Astrocyte of the spinal cord (primary cell): ENCODE measurements around the gene CACNG7.

ENCODE experiments used
- DNase-seq: peaks from one replicate; pipeline ENCODE4 v3.0.0; 2011; ENCODE audit warnings: low read depth, low spot score
- H3K4me3 ChIP-seq: 2 replicates; pipeline ENCODE4 v1.5.1; 2011; ENCODE audit warnings: low read depth, mild to moderate bottlenecking, low read length, moderate library complexity
- CTCF ChIP-seq: IDR thresholded peaks from 2 replicates; pipeline ENCODE4 v1.5.1; 2012; ENCODE audit warnings: low read depth, mild to moderate bottlenecking, low read length, inconsistent platforms
- in situ Hi-C: cut with HindIII; loops from 2 replicates; pipeline ENCODE4 v1.10.0; 2017; ENCODE audit warnings: low sequenced_read_pairs

CACNG7 gene

GRCh38 chr19:53905787-53906186 lies 3.3 kb upstream of the CACNG7 start:
- in situ Hi-C loops, result no loop called here
- no peak for TF ChIP-seq CTCF
- DNase-seq, result no peak
- no peak overlapping the region for H3K4me3 ChIP-seq

DNA sequence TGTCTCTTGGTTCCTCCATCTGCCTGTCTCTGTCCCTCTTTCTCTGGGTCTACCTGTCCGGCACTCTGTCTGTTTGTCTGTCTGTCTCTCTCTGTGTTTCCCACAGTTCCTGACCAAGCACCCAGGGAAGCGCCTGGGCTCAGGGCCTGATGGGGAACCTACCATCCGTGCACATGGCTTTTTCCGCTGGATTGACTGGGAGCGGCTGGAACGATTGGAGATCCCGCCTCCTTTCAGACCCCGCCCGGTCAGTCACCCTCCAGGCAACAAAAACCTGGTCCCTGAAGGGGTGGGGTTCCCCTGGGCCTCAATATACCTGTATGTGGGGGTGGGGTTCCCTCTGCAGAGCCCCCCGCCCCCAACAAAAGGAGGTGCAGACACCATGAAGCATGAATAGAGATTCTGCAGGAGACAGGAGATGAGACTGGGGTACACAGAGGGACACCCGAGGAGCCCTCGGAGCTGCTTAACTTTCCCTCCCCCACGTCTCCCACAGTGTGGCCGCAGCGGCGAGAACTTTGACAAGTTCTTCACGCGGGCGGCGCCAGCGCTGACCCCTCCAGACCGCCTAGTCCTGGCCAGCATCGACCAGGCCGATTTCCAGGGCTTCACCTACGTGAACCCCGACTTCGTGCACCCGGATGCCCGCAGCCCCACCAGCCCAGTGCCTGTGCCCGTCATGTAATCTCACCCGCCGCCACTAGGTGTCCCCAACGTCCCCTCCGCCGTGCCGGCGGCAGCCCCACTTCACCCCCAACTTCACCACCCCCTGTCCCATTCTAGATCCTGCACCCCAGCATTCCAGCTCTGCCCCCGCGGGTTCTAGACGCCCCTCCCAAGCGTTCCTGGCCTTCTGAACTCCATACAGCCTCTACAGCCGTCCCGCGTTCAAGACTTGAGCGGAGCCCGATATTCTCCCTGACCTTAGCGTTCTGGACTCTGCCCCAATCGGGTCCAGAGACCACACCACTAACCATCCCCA lies 2.6 kb upstream of the CACNG7 start:
- no peak for DNase-seq
- in situ Hi-C loops, result no loop called here
- peak; percentile 90 for TF ChIP-seq CTCF

DNA sequence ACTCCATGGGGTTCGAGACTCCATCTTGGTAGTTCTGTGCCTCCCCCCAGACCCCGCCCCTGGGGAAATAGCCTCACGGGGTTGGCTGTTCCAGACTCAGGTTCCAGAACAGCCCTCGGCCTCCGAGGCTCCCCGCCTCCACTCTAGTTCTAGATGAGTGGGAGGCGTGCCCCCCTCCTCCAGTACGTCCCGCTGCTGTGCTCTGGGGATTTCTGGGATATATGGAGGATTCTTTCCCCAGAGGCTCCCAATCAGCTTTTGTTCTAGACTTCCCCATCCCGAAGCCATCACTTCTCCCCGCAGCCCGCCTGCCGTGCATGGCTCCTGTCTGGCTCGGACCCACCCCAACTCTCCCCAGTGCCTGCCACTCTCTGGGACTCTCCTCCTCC lies 1.9 kb upstream of the CACNG7 start:
- no peak for DNase-seq
- no peak overlapping the region for H3K4me3 ChIP-seq

More for the DNA sequence above, 2.6 kb upstream of the CACNG7 start:
- H3K4me3 ChIP-seq, result no peak overlapping the region

DNA sequence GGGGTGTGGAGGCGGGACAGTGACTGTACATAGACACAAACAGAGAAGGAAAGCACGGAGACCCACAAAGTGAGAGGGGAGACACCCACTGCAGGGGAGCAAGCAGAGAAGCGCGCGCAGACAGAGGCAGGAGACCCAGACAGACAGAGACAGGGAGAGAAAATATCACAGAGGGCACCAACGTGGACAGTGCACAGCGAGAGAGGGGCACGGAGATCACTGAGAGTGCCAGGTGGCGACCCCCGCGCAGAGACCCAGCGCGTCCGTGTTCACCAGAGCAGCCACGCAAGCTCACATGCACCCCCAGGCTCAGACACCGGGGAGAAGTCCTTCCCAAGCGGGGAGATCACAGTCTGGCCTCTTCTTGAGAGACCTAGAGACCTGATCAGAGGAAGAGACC lies 1.4 kb upstream of the CACNG7 start:
- TF ChIP-seq CTCF, result no peak
- in situ Hi-C loops, result no loop called here
- no peak overlapping the region for H3K4me3 ChIP-seq
- no peak for DNase-seq

More for the DNA sequence above, 1.9 kb upstream of the CACNG7 start:
- in situ Hi-C loops, result no loop called here
- no peak for TF ChIP-seq CTCF

GRCh38 chr19:53908106-53908934 lies 758 bp upstream of the CACNG7 start:
- no peak for TF ChIP-seq CTCF
- peak; percentile 23 for DNase-seq
- peak overlapping the region; percentile 21 for H3K4me3 ChIP-seq
- in situ Hi-C loops, result no loop called here

DNA sequence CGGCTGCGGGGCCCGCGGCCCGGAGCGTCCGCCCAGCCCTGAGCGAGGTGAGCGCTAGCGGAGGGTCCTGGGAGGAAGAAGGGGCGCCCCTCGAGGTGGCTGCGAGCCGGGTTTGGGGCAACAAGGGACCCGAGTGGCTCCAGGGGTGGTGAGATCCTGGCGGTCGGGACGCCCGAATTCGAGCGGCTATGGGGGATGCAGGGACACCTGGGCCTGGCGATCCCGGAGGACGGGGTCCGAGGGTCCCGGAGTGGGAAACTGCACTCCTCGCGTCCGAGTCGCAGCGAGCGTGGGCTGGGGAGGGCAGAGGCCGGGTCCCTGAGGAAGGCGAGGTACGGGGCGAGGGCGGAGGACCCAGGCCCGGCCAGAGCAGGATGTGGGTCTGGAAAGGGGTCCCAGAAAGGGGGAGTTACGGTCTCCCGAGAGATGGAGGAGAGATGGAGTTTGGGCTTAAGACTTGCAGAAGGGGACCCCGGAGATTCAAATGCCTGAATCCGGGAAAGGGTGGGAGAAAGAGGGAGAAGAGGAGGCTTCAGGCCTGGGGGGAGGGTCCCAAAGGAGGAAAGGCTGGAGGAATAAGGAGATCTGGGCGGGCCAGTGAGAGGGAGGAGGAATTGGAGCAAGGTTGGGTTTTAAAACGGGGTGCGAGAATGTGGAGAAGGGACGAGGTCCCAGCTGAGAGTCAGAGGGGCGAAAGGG lies 542 bp downstream of the CACNG7 start:
- in situ Hi-C loops, result no loop called here
- peak overlapping the region; percentile 40 for H3K4me3 ChIP-seq
- no peak for TF ChIP-seq CTCF
- no peak for DNase-seq
